WTC11 (cell line): ENCODE results near the gene RBSN. TPM values are rescaled to one million over a fixed set of nuclear protein-coding genes. Genes with fewer than 3 reads are reported as not detected.

Source experiments
- ATAC-seq: fragments of 200-7000 bp; cut with Tn5 transposase; 2 replicates; pipeline ENCODE4 v1.10.0; 2021; ENCODE audit warnings: mild to moderate bottlenecking, moderate library complexity
- CTCF ChIA-PET: fragments of 300-600 bp; sonication (Branson Sonifier 250); formaldehyde crosslinking; loops from one replicate; lab custom pipeline; 2021; ENCODE audit warnings: antibody characterized with exemption; lab: Charles Lee
- POLR2A ChIA-PET: fragments of 350-600 bp; sonication (Branson Sonifier 250); formaldehyde crosslinking; loops from one replicate; lab custom pipeline; 2021; ENCODE audit warnings: antibody characterized with exemption; lab: Charles Lee
- DNase-seq: peaks from one replicate; pipeline ENCODE4 v3.0.0; 2021; ENCODE audit warnings: low spot score
- H3K27ac Mint-ChIP-seq: 2 replicates; pipeline ENCODE4 v1.8.0; 2021; ENCODE audit warnings: mixed read lengths
- H3K27me3 Mint-ChIP-seq: 2 replicates; pipeline ENCODE4 v1.8.0; 2021; ENCODE audit warnings: low read depth, mild to moderate bottlenecking, moderate library complexity, mixed read lengths
- H3K36me3 Mint-ChIP-seq: 2 replicates; pipeline ENCODE4 v1.8.0; 2021; ENCODE audit warnings: mixed read lengths
- H3K4me1 Mint-ChIP-seq: 2 replicates; pipeline ENCODE4 v1.8.0; 2022; ENCODE audit warnings: mixed read lengths
- H3K4me3 Mint-ChIP-seq: 2 replicates; pipeline ENCODE4 v1.8.0; 2021; ENCODE audit warnings: mild to moderate bottlenecking, moderate library complexity, mixed read lengths
- H3K9me3 Mint-ChIP-seq: 2 replicates; pipeline ENCODE4 v1.8.0; 2021; ENCODE audit warnings: mixed read lengths
- ATF1 ChIP-seq: sonication (generic); formaldehyde crosslinking; IDR thresholded peaks from 2 replicates; pipeline ENCODE4 v1.8.1; 2023; ENCODE audit warnings: mild to moderate bottlenecking, moderate library complexity, missing genetic modification reagents
- ATF3 ChIP-seq: sonication (generic); formaldehyde crosslinking; conservative IDR thresholded peaks from 2 replicates; pipeline ENCODE4 v1.8.1; 2022; ENCODE audit warnings: mild to moderate bottlenecking, missing genetic modification reagents
- ATF6 ChIP-seq: sonication (generic); formaldehyde crosslinking; IDR thresholded peaks from 2 replicates; pipeline ENCODE4 v1.8.1; 2023; ENCODE audit warnings: mild to moderate bottlenecking, missing genetic modification reagents
- CREM ChIP-seq: sonication (generic); formaldehyde crosslinking; IDR thresholded peaks from 2 replicates; pipeline ENCODE4 v1.8.1; 2022; ENCODE audit warnings: mild to moderate bottlenecking, missing genetic modification reagents, moderate library complexity
- FOXJ3 ChIP-seq: sonication (generic); formaldehyde crosslinking; IDR thresholded peaks from 2 replicates; pipeline ENCODE4 v1.9.0; 2021; ENCODE audit warnings: missing genetic modification reagents, mild to moderate bottlenecking, borderline replicate concordance
- FOXP1 ChIP-seq: sonication (generic); formaldehyde crosslinking; IDR thresholded peaks from 2 replicates; pipeline ENCODE4 v1.8.0; 2022; ENCODE audit warnings: missing genetic modification reagents, mild to moderate bottlenecking, moderate library complexity, borderline replicate concordance
- FOXP4 ChIP-seq: sonication (generic); formaldehyde crosslinking; IDR thresholded peaks from 2 replicates; pipeline ENCODE4 v1.8.0; 2022; ENCODE audit warnings: mild to moderate bottlenecking, missing genetic modification reagents
- GTF2I ChIP-seq: fragments of 250-450 bp; sonication (Bioruptor Pico); conservative IDR thresholded peaks from 2 replicates; pipeline ENCODE4 v1.4.0; 2021; ENCODE audit warnings: mild to moderate bottlenecking
- MXD4 ChIP-seq: fragments of 250-450 bp; sonication (Bioruptor Pico); IDR thresholded peaks from 2 replicates; pipeline ENCODE4 v1.8.0; 2021; ENCODE audit warnings: mild to moderate bottlenecking, moderate library complexity, borderline replicate concordance
- RELA ChIP-seq: sonication (generic); formaldehyde crosslinking; IDR thresholded peaks from 2 replicates; pipeline ENCODE4 v1.8.1; 2022; ENCODE audit warnings: missing genetic modification reagents, mild to moderate bottlenecking, borderline replicate concordance
- RORB ChIP-seq: fragments of 250-450 bp; sonication (Bioruptor Pico); IDR thresholded peaks from 2 replicates; pipeline ENCODE4 v1.9.0; 2021; ENCODE audit warnings: mild to moderate bottlenecking
- SMAD4 ChIP-seq: sonication (generic); formaldehyde crosslinking; IDR thresholded peaks from 2 replicates; pipeline ENCODE4 v1.8.0; 2022; ENCODE audit warnings: mild to moderate bottlenecking, missing genetic modification reagents
- ZNF232 ChIP-seq: sonication (generic); formaldehyde crosslinking; IDR thresholded peaks from 2 replicates; pipeline ENCODE4 v1.8.0; 2022; ENCODE audit warnings: mild to moderate bottlenecking, missing genetic modification reagents
- ZNF425 ChIP-seq: fragments of 250-450 bp; sonication (Bioruptor Pico); conservative IDR thresholded peaks from 2 replicates; pipeline ENCODE4 v1.9.0; 2021; ENCODE audit warnings: mild to moderate bottlenecking
- ZNF532 ChIP-seq: fragments of 250-450 bp; sonication (Bioruptor Pico); IDR thresholded peaks from 2 replicates; pipeline ENCODE4 v1.9.0; 2021; ENCODE audit warnings: mild to moderate bottlenecking, borderline replicate concordance
- total RNA-seq: library from RNA; stranded (reverse); gene quantifications from 3 replicates; pipeline ENCODE4 v1.2.3, GENCODE V29; 2021

The RBSN gene
- total RNA-seq, 1 experiment from 2014 or later, result 24.2 TPM

- no peak for TF ChIP-seq FOXP1 (CRISPR knock-in tag)
- TF ChIP-seq CREM (CRISPR knock-in tag), result no peak
- no peak for TF ChIP-seq ZNF532 (CRISPR knock-in tag)
- TF ChIP-seq RORB, result no peak
- no peak for TF ChIP-seq ATF1 (CRISPR knock-in tag)
- no peak for TF ChIP-seq SMAD4
- TF ChIP-seq MXD4 (CRISPR knock-in tag), result no peak
- TF ChIP-seq ZNF232 (CRISPR knock-in tag), result no peak
- Mint-ChIP-seq H3K36me3 (peaks cover 84% of the 10 kb centered on the region), H3K4me1 (no peaks in the 10 kb centered on the region), H3K9me3 (no peaks in the 10 kb centered on the region), H3K4me3 (no peak overlapping the region), H3K27me3 (no peaks in the 10 kb centered on the region), H3K27ac (no peak overlapping the region)
- ATAC-seq, result no peak
- CTCF ChIA-PET, result interaction anchor here (1.1 to 2.1 kb wide), 2 partner anchors 19 to 119 kb away, joined by 3 to 5 read pairs; partner anchors contain the start of gene MRPS25
- POLR2A ChIA-PET, result no interaction called here
- no peak for DNase-seq
Observed at GRCh38 chr3:15045667-15046066, 53.3 kb downstream of the RBSN start.

- no peak overlapping the region for H3K4me3 Mint-ChIP-seq
- H3K4me1 Mint-ChIP-seq, result no peaks in the 10 kb centered on the region
- CTCF ChIA-PET, result interaction anchor here (0.7 kb wide), 1 partner anchor 119 kb away, joined by 3 read pairs; no protein-coding TSS in a partner anchor
- DNase-seq, result no peak
- no peak for TF ChIP-seq ATF6 (CRISPR knock-in tag)
- no peak for TF ChIP-seq ATF3 (CRISPR knock-in tag)
- TF ChIP-seq FOXP4 (CRISPR knock-in tag), result no peak
- TF ChIP-seq ZNF425 (CRISPR knock-in tag), result no peak
- TF ChIP-seq RELA (CRISPR knock-in tag), result no peak
- TF ChIP-seq FOXP1 (CRISPR knock-in tag), result no peak
- no peak for TF ChIP-seq GTF2I (CRISPR knock-in tag)
- TF ChIP-seq FOXJ3 (CRISPR knock-in tag), result no peak
- POLR2A ChIA-PET, result no interaction called here
- no peaks in the 10 kb centered on the region for H3K27me3 Mint-ChIP-seq
- H3K27ac Mint-ChIP-seq, result peak overlapping the region; percentile 26
- no peak for ATAC-seq
- H3K9me3 Mint-ChIP-seq, result no peaks in the 10 kb centered on the region
- peaks cover 78% of the 10 kb centered on the region for H3K36me3 Mint-ChIP-seq
Observed at GRCh38 chr3:15044326-15044725, 54.6 kb downstream of the RBSN start.
